ENCODE results near the gene RNF25. TPM values are rescaled to one million over a fixed set of nuclear protein-coding genes. Genes with fewer than 3 reads are reported as not detected.

Gene RNF25
- total and polyA plus RNA-seq, 2 of the 8 experiments (the other 6 are each of a cell fraction or from before 2014, with no cell fraction given), result 19.6 to 29.6 TPM

DNA sequence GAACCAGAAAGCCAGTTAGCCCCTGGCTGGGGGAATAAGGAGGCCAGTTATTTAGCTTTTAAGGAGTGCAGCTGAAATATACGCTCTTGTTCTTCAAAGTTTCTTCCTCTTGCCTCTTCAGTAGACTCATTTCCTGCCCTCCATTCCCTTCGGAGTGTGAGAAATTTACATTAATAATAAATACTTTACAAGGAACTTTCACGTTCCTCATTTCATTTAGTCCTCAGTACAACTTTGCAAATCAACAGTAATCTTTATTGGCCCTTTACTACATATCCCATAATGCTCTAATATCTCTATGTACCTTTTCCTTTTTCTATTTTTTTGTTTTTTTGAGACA is 48.5 kb downstream of the RNF25 start (continued):
- TF ChIP-seq, protein P1, sequence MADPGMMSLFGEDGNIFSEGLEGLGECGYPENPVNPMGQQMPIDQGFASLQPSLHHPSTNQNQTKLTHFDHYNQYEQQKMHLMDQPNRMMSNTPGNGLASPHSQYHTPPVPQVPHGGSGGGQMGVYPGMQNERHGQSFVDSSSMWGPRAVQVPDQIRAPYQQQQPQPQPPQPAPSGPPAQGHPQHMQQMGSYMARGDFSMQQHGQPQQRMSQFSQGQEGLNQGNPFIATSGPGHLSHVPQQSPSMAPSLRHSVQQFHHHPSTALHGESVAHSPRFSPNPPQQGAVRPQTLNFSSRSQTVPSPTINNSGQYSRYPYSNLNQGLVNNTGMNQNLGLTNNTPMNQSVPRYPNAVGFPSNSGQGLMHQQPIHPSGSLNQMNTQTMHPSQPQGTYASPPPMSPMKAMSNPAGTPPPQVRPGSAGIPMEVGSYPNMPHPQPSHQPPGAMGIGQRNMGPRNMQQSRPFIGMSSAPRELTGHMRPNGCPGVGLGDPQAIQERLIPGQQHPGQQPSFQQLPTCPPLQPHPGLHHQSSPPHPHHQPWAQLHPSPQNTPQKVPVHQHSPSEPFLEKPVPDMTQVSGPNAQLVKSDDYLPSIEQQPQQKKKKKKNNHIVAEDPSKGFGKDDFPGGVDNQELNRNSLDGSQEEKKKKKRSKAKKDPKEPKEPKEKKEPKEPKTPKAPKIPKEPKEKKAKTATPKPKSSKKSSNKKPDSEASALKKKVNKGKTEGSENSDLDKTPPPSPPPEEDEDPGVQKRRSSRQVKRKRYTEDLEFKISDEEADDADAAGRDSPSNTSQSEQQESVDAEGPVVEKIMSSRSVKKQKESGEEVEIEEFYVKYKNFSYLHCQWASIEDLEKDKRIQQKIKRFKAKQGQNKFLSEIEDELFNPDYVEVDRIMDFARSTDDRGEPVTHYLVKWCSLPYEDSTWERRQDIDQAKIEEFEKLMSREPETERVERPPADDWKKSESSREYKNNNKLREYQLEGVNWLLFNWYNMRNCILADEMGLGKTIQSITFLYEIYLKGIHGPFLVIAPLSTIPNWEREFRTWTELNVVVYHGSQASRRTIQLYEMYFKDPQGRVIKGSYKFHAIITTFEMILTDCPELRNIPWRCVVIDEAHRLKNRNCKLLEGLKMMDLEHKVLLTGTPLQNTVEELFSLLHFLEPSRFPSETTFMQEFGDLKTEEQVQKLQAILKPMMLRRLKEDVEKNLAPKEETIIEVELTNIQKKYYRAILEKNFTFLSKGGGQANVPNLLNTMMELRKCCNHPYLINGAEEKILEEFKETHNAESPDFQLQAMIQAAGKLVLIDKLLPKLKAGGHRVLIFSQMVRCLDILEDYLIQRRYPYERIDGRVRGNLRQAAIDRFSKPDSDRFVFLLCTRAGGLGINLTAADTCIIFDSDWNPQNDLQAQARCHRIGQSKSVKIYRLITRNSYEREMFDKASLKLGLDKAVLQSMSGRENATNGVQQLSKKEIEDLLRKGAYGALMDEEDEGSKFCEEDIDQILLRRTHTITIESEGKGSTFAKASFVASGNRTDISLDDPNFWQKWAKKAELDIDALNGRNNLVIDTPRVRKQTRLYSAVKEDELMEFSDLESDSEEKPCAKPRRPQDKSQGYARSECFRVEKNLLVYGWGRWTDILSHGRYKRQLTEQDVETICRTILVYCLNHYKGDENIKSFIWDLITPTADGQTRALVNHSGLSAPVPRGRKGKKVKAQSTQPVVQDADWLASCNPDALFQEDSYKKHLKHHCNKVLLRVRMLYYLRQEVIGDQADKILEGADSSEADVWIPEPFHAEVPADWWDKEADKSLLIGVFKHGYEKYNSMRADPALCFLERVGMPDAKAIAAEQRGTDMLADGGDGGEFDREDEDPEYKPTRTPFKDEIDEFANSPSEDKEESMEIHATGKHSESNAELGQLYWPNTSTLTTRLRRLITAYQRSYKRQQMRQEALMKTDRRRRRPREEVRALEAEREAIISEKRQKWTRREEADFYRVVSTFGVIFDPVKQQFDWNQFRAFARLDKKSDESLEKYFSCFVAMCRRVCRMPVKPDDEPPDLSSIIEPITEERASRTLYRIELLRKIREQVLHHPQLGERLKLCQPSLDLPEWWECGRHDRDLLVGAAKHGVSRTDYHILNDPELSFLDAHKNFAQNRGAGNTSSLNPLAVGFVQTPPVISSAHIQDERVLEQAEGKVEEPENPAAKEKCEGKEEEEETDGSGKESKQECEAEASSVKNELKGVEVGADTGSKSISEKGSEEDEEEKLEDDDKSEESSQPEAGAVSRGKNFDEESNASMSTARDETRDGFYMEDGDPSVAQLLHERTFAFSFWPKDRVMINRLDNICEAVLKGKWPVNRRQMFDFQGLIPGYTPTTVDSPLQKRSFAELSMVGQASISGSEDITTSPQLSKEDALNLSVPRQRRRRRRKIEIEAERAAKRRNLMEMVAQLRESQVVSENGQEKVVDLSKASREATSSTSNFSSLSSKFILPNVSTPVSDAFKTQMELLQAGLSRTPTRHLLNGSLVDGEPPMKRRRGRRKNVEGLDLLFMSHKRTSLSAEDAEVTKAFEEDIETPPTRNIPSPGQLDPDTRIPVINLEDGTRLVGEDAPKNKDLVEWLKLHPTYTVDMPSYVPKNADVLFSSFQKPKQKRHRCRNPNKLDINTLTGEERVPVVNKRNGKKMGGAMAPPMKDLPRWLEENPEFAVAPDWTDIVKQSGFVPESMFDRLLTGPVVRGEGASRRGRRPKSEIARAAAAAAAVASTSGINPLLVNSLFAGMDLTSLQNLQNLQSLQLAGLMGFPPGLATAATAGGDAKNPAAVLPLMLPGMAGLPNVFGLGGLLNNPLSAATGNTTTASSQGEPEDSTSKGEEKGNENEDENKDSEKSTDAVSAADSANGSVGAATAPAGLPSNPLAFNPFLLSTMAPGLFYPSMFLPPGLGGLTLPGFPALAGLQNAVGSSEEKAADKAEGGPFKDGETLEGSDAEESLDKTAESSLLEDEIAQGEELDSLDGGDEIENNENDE (IDR thresholded peaks at IDR 0.05; ENCODE audit: insufficient replicate concordance, low read length), result no peak
- no peak for TF ChIP-seq SIN3A (conservative IDR thresholded peaks at IDR 0.05 in 1 of 2, IDR thresholded peaks at IDR 0.05 in 1 of 2; ENCODE audit: low read depth in 1 of 2, low read length in 2 of 2)
- no peak for TF ChIP-seq FOSL1 (IDR thresholded peaks at IDR 0.05; ENCODE audit: insufficient read depth, low read depth, low read length)
- TF ChIP-seq MAFK (IDR thresholded peaks at IDR 0.05; ENCODE audit: low read depth, low read length), result no peak
- no peak for TF ChIP-seq BRCA1 (IDR thresholded peaks at IDR 0.05; ENCODE audit: low read depth, low read length)
- TF ChIP-seq SRF (IDR thresholded peaks at IDR 0.05; ENCODE audit: low read depth, low read length), result no peak
- no peak for TF ChIP-seq SP2 (IDR thresholded peaks at IDR 0.05; ENCODE audit: low read length)
- TF ChIP-seq SP1 (IDR thresholded peaks at IDR 0.05; ENCODE audit: low read depth, low read length), result no peak
- no peak for TF ChIP-seq SUZ12 (IDR thresholded peaks at IDR 0.05; ENCODE audit: low read length)
- no peak for TF ChIP-seq TCF12 (IDR thresholded peaks at IDR 0.05; ENCODE audit: low read depth, low read length)
- TF ChIP-seq NRF1 (IDR thresholded peaks at IDR 0.05; ENCODE audit: low read depth, low read length), result no peak

Data from H1 (cell line).